SU-DHL-6 (cell line): ENCODE data around the gene TRIM29.

Experiments used
- H2AFZ ChIP-seq: fragments of 200-600 bp; sonication (generic); 2 replicates; pipeline ENCODE4 v1.6.1; 2014; ENCODE audit warnings: low read depth, mild to moderate bottlenecking, moderate library complexity, mixed read lengths, antibody characterized with exemption, low read length; ENCODE audit not compliant: severe bottlenecking
- H3F3A ChIP-seq: fragments of 200-600 bp; shearing (Covaris generic); 2 replicates; pipeline ENCODE4 v1.6.0; 2016; ENCODE audit warnings: antibody characterized with exemption, mild to moderate bottlenecking; ENCODE audit not compliant: insufficient read depth
- H3K27ac ChIP-seq: fragments of 200-600 bp; sonication (generic); 2 replicates; pipeline ENCODE4 v1.5.1; 2016; ENCODE audit warnings: low read depth, mild to moderate bottlenecking, low read length, moderate library complexity, mixed read lengths
- H3K27me3 ChIP-seq: fragments of 200-600 bp; sonication (generic), shearing (Covaris generic); 2 replicates; pipeline ENCODE4 v1.6.0; 2014; ENCODE audit warnings: mild to moderate bottlenecking, low read length
- H3K36me3 ChIP-seq: fragments of 200-600 bp; sonication (generic); 2 replicates; pipeline ENCODE4 v1.6.1; 2014; ENCODE audit warnings: mild to moderate bottlenecking, low read length, mixed read lengths
- H3K4me2 ChIP-seq: fragments of 300-600, 200-600 bp; shearing (Covaris generic), sonication (generic); 2 replicates; pipeline ENCODE4 v1.6.0; 2014; ENCODE audit warnings: low read length, low read depth, mild to moderate bottlenecking; ENCODE audit not compliant: poor library complexity, severe bottlenecking
- H3K4me3 ChIP-seq: fragments of 200-600 bp; sonication (generic); 2 replicates; pipeline ENCODE4 v1.5.1; 2014; ENCODE audit warnings: antibody characterized with exemption, low read length, mild to moderate bottlenecking, mixed read lengths; ENCODE audit not compliant: insufficient read depth, poor library complexity, severe bottlenecking
- H3K79me2 ChIP-seq: fragments of 200-600 bp; sonication (generic); 2 replicates; pipeline ENCODE4 v1.6.1; 2014; ENCODE audit warnings: mild to moderate bottlenecking, low read length, moderate library complexity; ENCODE audit not compliant: insufficient read depth
- H3K9ac ChIP-seq: fragments of 200-600 bp; sonication (generic); 2 replicates; pipeline ENCODE4 v1.7.0; 2014; ENCODE audit warnings: mild to moderate bottlenecking, low read length
- H3K9me2 ChIP-seq: fragments of 200-600 bp; sonication (generic); replicated peaks from 2 replicates; pipeline ENCODE4 v1.6.1; 2014; ENCODE audit warnings: low read length; ENCODE audit not compliant: insufficient read depth
- H3K9me3 ChIP-seq: fragments of 200-600 bp; sonication (generic); 2 replicates; pipeline ENCODE4 v1.6.1; 2014; ENCODE audit warnings: low read length, mixed read lengths; ENCODE audit not compliant: insufficient read depth
- H4K20me1 ChIP-seq: fragments of 200-600 bp; sonication (generic); 2 replicates; pipeline ENCODE4 v1.6.1; 2014; ENCODE audit warnings: low read depth, mild to moderate bottlenecking, antibody characterized with exemption, low read length, moderate library complexity, mixed read lengths
- CTCF ChIP-seq: fragments of 200-600 bp; sonication (generic); IDR thresholded peaks from one replicate; pipeline ENCODE4 v1.5.1; 2017; ENCODE audit warnings: antibody characterized with exemption, mild to moderate bottlenecking, low read length, moderate library complexity; ENCODE audit not compliant: insufficient read depth, poor library complexity, severe bottlenecking
- EZH2phosphoT487 ChIP-seq: fragments of 200-600 bp; sonication (generic), shearing (Covaris generic); conservative IDR thresholded peaks from 2 replicates; pipeline ENCODE4 v1.6.1; 2018; ENCODE audit warnings: mild to moderate bottlenecking, antibody characterized with exemption, low read length, moderate library complexity, mixed read lengths

The TRIM29 gene

GRCh38 chr11:120097721-120098385 lies 40.1 kb downstream of the TRIM29 start:
- Histone ChIP-seq H3K27me3 (peaks cover 5% of the 10 kb centered on the region; the same call in 1 of the 2 replicates), H3K9ac (no peak overlapping the region)

GRCh38 chr11:120096369-120097191 lies 41.3 kb downstream of the TRIM29 start:
- Histone ChIP-seq H4K20me1 (no peaks in the 10 kb centered on the region), H3K36me3 (no peaks in the 10 kb centered on the region), H3K9me3 (no peaks in the 10 kb centered on the region), H3K9ac (no peak overlapping the region), H3K4me2 (no peak overlapping the region), H3K4me3 (no peak overlapping the region), H3K79me2 (no peaks in the 10 kb centered on the region), H3K27me3 (peaks cover under 1% of the 10 kb centered on the region; the same call in 1 of the 2 replicates), H3K27ac (no peak overlapping the region), H2AFZ (no peak overlapping the region), H3F3A (no peaks in the 10 kb centered on the region), H3K9me2 (no peaks in the 10 kb centered on the region)
- TF ChIP-seq CTCF (no peak), EZH2phosphoT487 (no peak)

More at GRCh38 chr11:120097721-120098385, 40.1 kb downstream of the TRIM29 start:
- Histone ChIP-seq H3F3A (no peaks in the 10 kb centered on the region), H3K9me3 (no peaks in the 10 kb centered on the region), H2AFZ (no peak overlapping the region), H3K79me2 (no peaks in the 10 kb centered on the region), H3K4me3 (no peak overlapping the region), H3K36me3 (no peaks in the 10 kb centered on the region), H3K27ac (no peak overlapping the region), H3K9me2 (no peaks in the 10 kb centered on the region), H4K20me1 (no peaks in the 10 kb centered on the region), H3K4me2 (no peak overlapping the region)
- TF ChIP-seq CTCF (no peak), EZH2phosphoT487 (no peak)

- H3K9me3 ChIP-seq = no peaks in the 10 kb centered on the region
- no peaks in the 10 kb centered on the region for H4K20me1 ChIP-seq
- H3K36me3 ChIP-seq = no peaks in the 10 kb centered on the region
- H3K4me2 ChIP-seq = no peak overlapping the region
- no peaks in the 10 kb centered on the region for H3F3A ChIP-seq
- no peaks in the 10 kb centered on the region for H3K9me2 ChIP-seq
- H3K79me2 ChIP-seq = no peaks in the 10 kb centered on the region
- no peak overlapping the region for H3K27ac ChIP-seq
- H2AFZ ChIP-seq = no peak overlapping the region
- H3K9ac ChIP-seq = no peak overlapping the region
- H3K4me3 ChIP-seq = no peak overlapping the region
- TF ChIP-seq EZH2phosphoT487 (no peak), CTCF (no peak)
- H3K27me3 ChIP-seq = no peaks in the 10 kb centered on the region
Observed at GRCh38 chr11:120095516-120095915, 42.4 kb downstream of the TRIM29 start.
